GM21447 (cell line): ENCODE data around the gene PRR23C.

Source experiments
- ATAC-seq: cut with Tn5 transposase; IDR thresholded peaks from one replicate; pipeline ENCODE4 v1.9.1; 2021; ENCODE audit not compliant: unreplicated experiment

PRR23C gene

GRCh38 chr3:139005356-139005993, 39.2 kb downstream of the PRR23C start:
- no peak for ATAC-seq

- ATAC-seq: no peak
These were observed 49.0 kb downstream of the PRR23C start for GRCh38 chr3:138995706-138996105.
